GM19438 (cell line): ENCODE measurements around the gene LRRC45.

Source experiments
- ATAC-seq: cut with Tn5 transposase; IDR thresholded peaks from one replicate; pipeline ENCODE4 v1.9.1; 2021; ENCODE audit warnings: low read depth; ENCODE audit not compliant: unreplicated experiment

The LRRC45 gene

DNA sequence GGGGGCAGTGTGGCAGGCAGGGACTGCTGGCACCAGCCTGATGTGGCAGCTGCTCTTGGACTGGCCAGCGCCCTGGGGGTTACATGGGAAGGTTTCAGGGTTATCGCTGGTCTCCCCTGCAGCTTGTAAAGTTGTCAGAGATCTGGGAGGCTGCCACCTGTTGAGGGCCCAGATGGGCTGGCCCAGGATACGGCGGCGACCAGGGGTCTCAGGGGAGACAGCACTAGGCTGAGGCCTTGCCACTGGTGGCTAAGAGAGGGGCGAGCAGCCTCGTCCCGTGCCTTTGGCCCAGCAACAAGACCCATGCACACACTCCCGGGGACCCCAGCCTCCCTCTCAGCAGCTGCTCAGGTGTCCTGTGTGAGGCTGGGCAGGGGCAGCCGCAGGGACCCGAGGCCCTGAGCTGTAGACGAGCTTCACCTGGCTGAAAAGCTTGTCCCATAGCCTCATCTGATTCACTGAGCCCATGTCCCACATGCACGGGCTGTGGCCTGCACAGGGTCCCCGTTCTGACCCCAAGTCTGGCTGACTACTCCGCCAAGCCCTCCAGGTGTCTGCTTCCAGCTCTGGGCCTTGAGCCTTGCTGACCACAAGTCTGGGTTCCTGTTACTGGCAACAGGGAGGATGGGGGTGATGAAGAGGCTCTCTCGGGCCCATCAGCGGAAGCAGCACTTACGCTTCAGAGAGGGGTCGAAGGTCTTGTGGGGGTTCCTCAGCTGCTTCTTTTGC, 36.3 kb downstream of the LRRC45 start:
- no peak for ATAC-seq

DNA sequence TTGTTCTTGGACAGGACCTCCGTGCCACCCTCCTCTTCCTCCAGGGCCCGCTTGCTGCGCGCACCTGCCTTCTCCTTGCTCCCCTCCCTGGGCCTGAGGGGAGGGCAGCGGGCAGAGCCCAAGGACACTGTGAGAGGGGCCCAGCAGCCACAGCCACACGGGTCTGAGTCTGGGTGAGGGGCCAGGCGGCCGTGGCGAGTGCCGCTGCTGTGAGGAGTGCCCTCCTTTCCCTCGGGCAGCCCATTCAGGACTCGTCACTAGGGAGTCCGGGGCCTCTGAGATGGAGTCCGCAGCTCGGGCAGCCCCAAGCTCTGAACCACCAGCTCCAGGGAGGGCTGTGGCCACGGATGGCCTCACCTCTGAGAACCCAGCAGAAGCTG, 36.9 kb downstream of the LRRC45 start:
- ATAC-seq, result no peak

GRCh38 chr17:82060614-82061013, 37.5 kb downstream of the LRRC45 start:
- ATAC-seq, result no peak

- no peak for ATAC-seq
Measured at GRCh38 chr17:82061047-82061925, 38.2 kb downstream of the LRRC45 start.

DNA sequence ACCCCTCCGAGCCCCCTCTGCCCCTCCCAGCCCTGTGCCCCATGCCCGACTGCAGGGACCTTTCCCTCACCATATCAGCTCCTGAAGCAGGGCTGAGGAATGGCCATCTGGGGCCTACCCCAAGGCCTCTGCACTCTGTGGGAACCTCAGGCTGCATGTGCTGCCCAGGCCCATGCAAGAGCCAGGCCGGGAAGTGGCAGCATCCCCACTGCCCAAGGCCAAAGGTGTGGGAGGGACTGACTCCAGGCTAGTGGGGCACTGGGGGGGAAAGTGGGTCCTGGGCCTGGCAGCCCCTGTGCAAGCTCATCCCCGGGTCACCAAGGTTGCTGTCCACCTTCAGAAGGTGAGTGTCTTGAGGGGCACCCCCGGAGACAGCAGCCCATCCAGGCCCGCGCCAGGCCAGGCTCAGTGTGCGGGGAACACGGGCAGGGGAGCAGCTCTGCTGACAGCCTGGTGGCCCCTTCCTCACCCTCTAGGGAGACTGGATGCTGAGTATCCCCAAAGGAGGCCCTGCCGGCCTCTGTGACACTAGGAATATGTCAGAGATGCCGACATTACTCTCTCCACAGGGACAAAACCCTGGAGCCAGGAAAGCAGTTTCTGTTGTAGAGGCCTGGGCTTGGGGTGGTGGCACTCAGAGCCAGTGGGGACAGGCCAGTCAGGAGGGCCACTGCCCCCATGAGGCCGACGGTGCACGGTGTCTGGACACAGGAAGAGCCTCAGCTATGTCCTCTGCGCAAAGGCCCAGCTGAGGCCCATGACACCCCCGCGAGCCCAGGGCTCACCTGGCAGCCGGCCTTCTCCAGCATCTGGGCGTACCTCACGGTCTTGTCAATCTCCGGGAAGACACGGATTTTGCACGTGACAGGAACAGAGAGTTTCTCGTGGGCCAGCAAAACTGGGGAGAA, 39.2 kb downstream of the LRRC45 start:
- ATAC-seq, result no peak

DNA sequence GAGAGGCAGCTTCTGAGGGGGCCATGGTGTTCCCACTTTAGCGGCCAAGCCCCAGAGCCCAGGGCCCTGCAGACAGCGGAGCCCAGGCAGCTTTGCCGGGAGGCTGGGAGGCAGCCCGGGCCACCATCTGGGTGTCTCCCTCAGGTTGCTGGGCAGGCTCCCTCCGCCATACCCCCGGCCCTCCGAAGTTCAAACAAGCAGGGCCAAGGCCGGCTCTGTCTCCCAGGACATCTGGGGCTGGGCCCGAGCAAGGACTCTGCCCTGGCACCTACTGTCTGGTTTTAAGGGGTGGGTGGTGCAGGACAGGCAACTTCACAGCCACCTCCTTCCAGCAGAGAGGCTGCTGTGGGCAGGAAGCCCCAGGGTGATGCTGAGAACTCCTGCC, 39.9 kb downstream of the LRRC45 start:
- no peak for ATAC-seq

DNA sequence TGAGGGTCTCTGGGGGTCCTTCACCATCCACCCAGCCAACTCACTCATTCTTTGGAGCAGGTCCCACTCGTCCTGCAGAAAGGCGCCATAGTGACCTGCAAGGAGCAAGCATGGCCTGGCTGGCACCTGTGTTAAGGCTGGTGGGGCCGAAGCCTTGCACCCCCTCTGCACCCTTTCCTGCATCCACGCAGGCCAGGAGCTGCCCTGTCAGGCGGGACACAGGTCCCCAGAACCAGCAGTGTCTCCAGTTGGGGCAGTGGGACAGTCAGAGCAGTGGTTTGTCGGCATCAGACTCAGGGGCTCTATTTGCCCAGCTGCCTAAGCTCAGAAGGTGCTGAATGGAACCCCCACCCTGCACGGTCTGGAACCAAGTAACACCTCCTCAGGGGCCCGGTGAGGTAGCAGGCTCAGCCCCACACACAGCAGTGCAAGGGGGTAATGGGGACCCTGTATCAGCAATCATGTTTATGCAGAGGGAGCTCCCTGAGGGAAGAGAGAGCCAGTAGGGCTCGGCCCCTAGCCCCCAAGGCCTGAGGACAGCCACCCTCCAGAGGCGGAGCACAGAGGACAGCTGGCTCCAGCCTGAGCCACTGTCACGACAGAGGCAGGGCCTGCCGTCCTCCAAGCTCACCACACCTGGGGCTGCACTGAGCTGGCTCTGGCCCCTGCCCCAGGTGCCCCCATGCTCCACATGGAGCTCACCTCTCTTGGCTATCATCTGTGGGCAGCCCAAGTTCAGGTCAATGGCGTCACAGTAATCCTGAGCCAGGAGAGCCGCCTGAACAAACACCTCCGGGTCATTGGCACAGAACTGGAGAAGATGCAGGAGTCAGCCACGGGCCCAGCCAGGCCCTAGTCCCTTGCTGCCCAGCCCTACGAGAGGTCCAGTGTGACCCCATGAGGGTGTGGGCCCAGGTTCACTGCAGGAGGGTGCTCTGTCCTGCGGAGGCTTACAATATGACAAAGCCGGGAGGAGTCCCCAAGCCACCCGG, 40.6 kb downstream of the LRRC45 start:
- no peak for ATAC-seq

- ATAC-seq, result no peak
Measured at GRCh38 chr17:82064433-82065192, 41.5 kb downstream of the LRRC45 start.

GRCh38 chr17:82065193-82065637, 42.1 kb downstream of the LRRC45 start:
- ATAC-seq, result peak; percentile 34

DNA sequence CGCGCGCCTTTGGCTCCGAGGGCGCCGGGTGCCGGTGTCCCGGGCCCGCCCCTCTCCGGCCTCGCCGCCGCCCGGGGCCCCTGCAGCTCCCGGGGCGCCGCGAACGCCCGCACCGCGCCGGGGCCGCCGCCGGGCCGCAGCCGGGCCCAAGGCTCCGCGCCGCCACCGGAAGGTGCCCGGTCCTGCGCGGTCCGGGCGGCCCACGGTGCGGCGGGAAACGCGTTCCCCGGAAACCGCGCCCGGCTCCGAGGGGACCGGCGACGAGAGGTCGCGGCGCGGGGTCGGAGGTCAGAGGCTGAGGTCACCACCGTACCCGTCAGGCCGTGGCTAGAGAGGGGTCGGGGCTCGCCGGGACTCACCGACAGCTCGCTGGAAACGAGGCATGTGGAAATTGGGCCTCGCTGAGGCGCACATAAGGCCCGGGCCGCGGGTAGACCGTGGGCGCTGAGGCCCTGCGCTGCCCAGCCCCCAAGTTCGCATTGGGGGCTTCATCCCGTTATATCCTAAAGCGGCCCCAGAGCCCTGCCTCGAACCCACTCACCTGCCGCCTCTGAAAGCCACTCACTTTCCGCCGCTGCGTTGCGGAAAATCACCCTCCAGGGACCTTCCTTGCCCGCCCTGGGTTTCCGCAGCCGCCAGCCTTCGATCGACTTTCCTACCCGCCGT, 42.7 kb downstream of the LRRC45 start, which contains the start of gene DUS1L:
Gene DUS1L (minus strand): TSS at position 167 of the 666 bp plus-strand sequence. CDS start 745 bp downstream, outside the sequence.
- peak; percentile 57 for ATAC-seq

DNA sequence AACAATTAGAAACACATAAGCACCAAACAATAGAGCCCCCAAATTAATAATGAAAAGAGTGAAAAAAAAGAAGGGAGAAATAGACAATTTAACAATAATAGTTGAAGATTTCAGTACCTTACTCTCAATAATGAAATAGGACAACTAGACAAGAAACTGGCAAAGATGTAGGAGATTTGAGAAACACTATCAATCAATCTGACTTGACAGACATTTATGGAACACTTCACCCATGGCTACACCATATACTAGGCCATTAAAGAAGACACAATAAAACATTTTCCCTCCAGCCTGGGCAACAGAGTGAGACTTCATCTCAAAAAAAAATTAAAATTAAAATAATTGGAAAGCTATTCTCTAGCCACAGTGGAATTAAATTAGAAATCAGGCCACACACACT, 47.5 kb downstream of the LRRC45 start:
- ATAC-seq, result no peak

DNA sequence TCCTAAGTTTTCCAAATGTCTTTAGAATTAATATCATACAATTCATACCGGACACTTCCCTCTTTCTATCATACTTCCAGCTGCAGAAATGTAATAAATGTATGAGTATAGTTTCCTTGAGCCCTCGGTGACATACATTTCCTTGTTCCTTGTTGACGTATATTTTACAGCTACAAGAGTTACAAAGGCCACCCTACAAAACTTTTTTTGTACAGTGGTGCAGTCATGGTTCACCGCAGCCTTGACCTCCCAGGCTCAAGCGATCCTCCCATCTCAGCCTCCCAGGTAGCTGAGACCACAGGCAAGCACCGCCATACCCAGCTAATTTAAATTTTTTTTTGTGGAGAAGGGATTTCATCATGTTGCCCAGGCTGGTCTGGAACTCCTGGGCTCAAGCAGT, 49.7 kb downstream of the LRRC45 start:
- ATAC-seq, result no peak

GRCh38 chr17:82073446-82073845, 50.3 kb downstream of the LRRC45 start:
- ATAC-seq, result no peak

GRCh38 chr17:82076018-82076784, 53.1 kb downstream of the LRRC45 start:
- no peak for ATAC-seq

GRCh38 chr17:82076785-82077591, 53.9 kb downstream of the LRRC45 start:
- no peak for ATAC-seq

- no peak for ATAC-seq
Measured at GRCh38 chr17:82077617-82078358, 54.7 kb downstream of the LRRC45 start.
